OCI-LY1 (cell line): Measurements from ENCODE around the gene ARID5A.

ENCODE experiments used
- H2AFZ ChIP-seq: fragments of 200-600 bp; sonication (generic), shearing (Covaris generic); 2 replicates; pipeline ENCODE4 v1.6.0; 2014; ENCODE audit warnings: antibody characterized with exemption, mild to moderate bottlenecking, low read length
- H3F3A ChIP-seq: fragments of 200-600 bp; sonication (generic), shearing (Covaris generic); 2 replicates; pipeline ENCODE4 v1.6.0; 2014; ENCODE audit warnings: mild to moderate bottlenecking, antibody characterized with exemption, low read length, moderate library complexity; ENCODE audit not compliant: insufficient read depth
- H3K27ac ChIP-seq: fragments of 200-600 bp; sonication (generic); 2 replicates; pipeline ENCODE4 v1.5.1; 2014; ENCODE audit warnings: low read length, mixed run types, mild to moderate bottlenecking, low read depth; ENCODE audit not compliant: poor library complexity, severe bottlenecking
- H3K27me3 ChIP-seq: fragments of 200-600 bp; sonication (generic); 2 replicates; pipeline ENCODE4 v1.6.0; 2014; ENCODE audit warnings: antibody characterized with exemption, mild to moderate bottlenecking, low read length, moderate library complexity; ENCODE audit not compliant: insufficient read depth
- H3K36me3 ChIP-seq: fragments of 200-600 bp; sonication (generic); 2 replicates; pipeline ENCODE4 v1.6.1; 2014; ENCODE audit warnings: mild to moderate bottlenecking, antibody characterized with exemption, low read length, moderate library complexity, mixed read lengths; ENCODE audit not compliant: insufficient read depth
- H3K4me1 ChIP-seq: fragments of 200-600 bp; sonication (generic); 2 replicates; pipeline ENCODE4 v1.5.1; 2014; ENCODE audit warnings: mild to moderate bottlenecking, low read length, moderate library complexity; ENCODE audit not compliant: insufficient read depth, severe bottlenecking
- H3K4me2 ChIP-seq: fragments of 200-600 bp; sonication (generic), shearing (Covaris generic); 2 replicates; pipeline ENCODE4 v1.6.1; 2014; ENCODE audit warnings: low read length
- H3K4me3 ChIP-seq: fragments of 200-600 bp; sonication (generic); 2 replicates; pipeline ENCODE4 v1.5.1; 2014; ENCODE audit warnings: low read length, low read depth, mild to moderate bottlenecking, mixed read lengths; ENCODE audit not compliant: poor library complexity, severe bottlenecking
- H3K79me2 ChIP-seq: fragments of 200-600 bp; shearing (Covaris generic); 2 replicates; pipeline ENCODE4 v1.6.1; 2016; ENCODE audit warnings: mixed run types, low read length, mixed read lengths; ENCODE audit not compliant: insufficient read depth
- H3K9ac ChIP-seq: fragments of 200-600 bp; sonication (generic), shearing (Covaris generic); 2 replicates; pipeline ENCODE4 v1.6.1; 2014; ENCODE audit warnings: mild to moderate bottlenecking, low read length, mixed read lengths
- H3K9me2 ChIP-seq: fragments of 200-600 bp; sonication (generic), shearing (Covaris generic); 2 replicates; pipeline ENCODE4 v1.6.1; 2014; ENCODE audit warnings: low read depth, mild to moderate bottlenecking, low read length, mixed read lengths
- H3K9me3 ChIP-seq: fragments of 200-600 bp; shearing (Covaris generic); 2 replicates; pipeline ENCODE4 v1.6.1; 2014; ENCODE audit warnings: low read length, mixed read lengths
- H4K20me1 ChIP-seq: fragments of 200-600 bp; sonication (generic), shearing (Covaris generic); 2 replicates; pipeline ENCODE4 v1.6.0; 2016; ENCODE audit warnings: mild to moderate bottlenecking, low read length; ENCODE audit not compliant: insufficient read depth
- CTCF ChIP-seq: fragments of 200-600 bp; sonication (generic), shearing (Covaris generic); IDR thresholded peaks from 2 replicates; pipeline ENCODE4 v1.5.1; 2017; ENCODE audit warnings: mild to moderate bottlenecking, antibody characterized with exemption, low read length, moderate library complexity, mixed read lengths
- EZH2 ChIP-seq: fragments of 200-600 bp; sonication (generic), shearing (Covaris generic); IDR thresholded peaks from 2 replicates; pipeline ENCODE4 v1.8.0; 2017; ENCODE audit warnings: borderline replicate concordance, mixed run types, mild to moderate bottlenecking, antibody characterized with exemption, low read length, moderate library complexity, mixed read lengths

Gene ARID5A

GRCh38 chr2:96522304-96523203 is 14.0 kb upstream of the ARID5A start:
- no peak overlapping the region for H3K4me2 ChIP-seq
- no peak overlapping the region for H3K27ac ChIP-seq
- H2AFZ ChIP-seq, result no peak overlapping the region
- TF ChIP-seq CTCF (no peak), EZH2 (no peak)
- H3K79me2 ChIP-seq, result no peaks in the 10 kb centered on the region
- H3K36me3 ChIP-seq, result no peaks in the 10 kb centered on the region; the same call in 1 of the 2 replicates
- H3K4me3 ChIP-seq, result no peak overlapping the region
- no peak overlapping the region for H3K9ac ChIP-seq
- peaks cover 25% of the 10 kb centered on the region for H3K27me3 ChIP-seq
- H4K20me1 ChIP-seq, result no peaks in the 10 kb centered on the region
- peaks cover 1% of the 10 kb centered on the region; the same call in 1 of the 2 replicates for H3K9me3 ChIP-seq
- no peaks in the 10 kb centered on the region for H3K9me2 ChIP-seq
- no peaks in the 10 kb centered on the region for H3F3A ChIP-seq
- H3K4me1 ChIP-seq, result peaks cover 4% of the 10 kb centered on the region

- no peaks in the 10 kb centered on the region; the same call in 1 of the 2 replicates for H3K36me3 ChIP-seq
- H3F3A ChIP-seq, result no peaks in the 10 kb centered on the region
- peaks cover 4% of the 10 kb centered on the region for H3K4me1 ChIP-seq
- no peak overlapping the region for H3K4me3 ChIP-seq
- no peak overlapping the region for H2AFZ ChIP-seq
- H3K4me2 ChIP-seq, result no peak overlapping the region
- H3K9me2 ChIP-seq, result no peaks in the 10 kb centered on the region
- no peak overlapping the region for H3K27ac ChIP-seq
- H3K79me2 ChIP-seq, result no peaks in the 10 kb centered on the region
- H3K9ac ChIP-seq, result no peak overlapping the region
- H3K27me3 ChIP-seq, result peaks cover 25% of the 10 kb centered on the region
- no peaks in the 10 kb centered on the region for H4K20me1 ChIP-seq
- TF ChIP-seq EZH2 (no peak), CTCF (no peak)
- no peaks in the 10 kb centered on the region for H3K9me3 ChIP-seq
Observed at GRCh38 chr2:96523659-96524481, 12.7 kb upstream of the ARID5A start.

- Histone ChIP-seq H3K4me3 (no peak overlapping the region), H3F3A (no peaks in the 10 kb centered on the region), H3K4me1 (peaks cover 4% of the 10 kb centered on the region), H3K36me3 (no peaks in the 10 kb centered on the region; the same call in 1 of the 2 replicates), H4K20me1 (no peaks in the 10 kb centered on the region), H3K9me2 (no peaks in the 10 kb centered on the region), H2AFZ (no peak overlapping the region), H3K79me2 (no peaks in the 10 kb centered on the region), H3K27ac (no peak overlapping the region), H3K4me2 (no peak overlapping the region), H3K27me3 (peaks cover 25% of the 10 kb centered on the region), H3K9me3 (no peaks in the 10 kb centered on the region), H3K9ac (no peak overlapping the region)
- TF ChIP-seq EZH2, result no peak
- TF ChIP-seq CTCF, result no peak
Observed at GRCh38 chr2:96524482-96525210, 11.9 kb upstream of the ARID5A start.
